Epithelial cell of prostate (primary cell): Measurements from ENCODE around the gene NFYC.
"Not testable (repeated sequence)": the region's sequence is repeated elsewhere in the genome, so short reads cannot be mapped to it uniquely, and the experiment has no call there.

Experiments
- DNase-seq: peaks from one replicate; pipeline ENCODE4 v3.0.0-alpha.2; 2011; ENCODE audit warnings: low read depth, low spot score
- H3K27ac ChIP-seq: fragments of 450-650 bp; 2 replicates; pipeline ENCODE4 v1.5.1; 2017; ENCODE audit warnings: mild to moderate bottlenecking

The NFYC gene

GRCh38 chr1:40664791-40665190, 26.7 kb upstream of the NFYC start:
- H3K27ac ChIP-seq, result no peak overlapping the region
- DNase-seq, result no peak

GRCh38 chr1:40665335-40666171, 26.0 kb upstream of the NFYC start, which contains the start of gene RIMS3:
TSS of gene RIMS3 (minus strand) at chr1:40665682. CDS start at chr1:40641925, 23,757 bp downstream.
- H3K27ac ChIP-seq, result no peak within 1 kb of the TSS
- no peak for DNase-seq

- DNase-seq, result no peak
- H3K27ac ChIP-seq, result no peak overlapping the region
These were observed 22.6 kb upstream of the NFYC start for GRCh38 chr1:40668769-40669525.

- no peak for DNase-seq
- no peak overlapping the region for H3K27ac ChIP-seq
These were observed 18.1 kb upstream of the NFYC start for GRCh38 chr1:40673452-40673851.

GRCh38 chr1:40676501-40676900, 15.0 kb upstream of the NFYC start:
- DNase-seq, result no peak
- H3K27ac ChIP-seq, result no peak overlapping the region

GRCh38 chr1:40679165-40679953, 12.1 kb upstream of the NFYC start:
- no peak for DNase-seq
- no peak overlapping the region for H3K27ac ChIP-seq

- no peak overlapping the region for H3K27ac ChIP-seq
- DNase-seq, result no peak
These were observed 6.8 kb upstream of the NFYC start for GRCh38 chr1:40684669-40685068.

- no peak overlapping the region for H3K27ac ChIP-seq
These were observed 4.4 kb upstream of the NFYC start for GRCh38 chr1:40687059-40687458.

GRCh38 chr1:40687661-40688060, 3.8 kb upstream of the NFYC start:
- DNase-seq, result no peak
- H3K27ac ChIP-seq, result no peak overlapping the region

More at GRCh38 chr1:40687059-40687458, 4.4 kb upstream of the NFYC start:
- no peak for DNase-seq

- DNase-seq, result no peak
- H3K27ac ChIP-seq, result no peak overlapping the region
These were observed 1.8 kb upstream of the NFYC start for GRCh38 chr1:40689737-40690136.

GRCh38 chr1:40690771-40691537, 550 bp upstream of the NFYC start:
- peak overlapping the region; percentile 91 for H3K27ac ChIP-seq
- DNase-seq, result no peak

GRCh38 chr1:40692429-40692895, 958 bp downstream of the NFYC start:
- H3K27ac ChIP-seq, result peak overlapping the region; percentile 91
- DNase-seq, result no peak

GRCh38 chr1:40693425-40693824, 1.9 kb downstream of the NFYC start:
- DNase-seq, result no peak
- H3K27ac ChIP-seq, result no peak overlapping the region

- no peak for DNase-seq
- no peak overlapping the region for H3K27ac ChIP-seq
These were observed 2.9 kb downstream of the NFYC start for GRCh38 chr1:40694353-40694874.

GRCh38 chr1:40696294-40696693, 4.8 kb downstream of the NFYC start:
- DNase-seq, result no peak
- no peak overlapping the region for H3K27ac ChIP-seq

GRCh38 chr1:40697436-40697835, 5.9 kb downstream of the NFYC start:
- H3K27ac ChIP-seq, result no peak overlapping the region
- DNase-seq, result no peak

GRCh38 chr1:40699787-40700186, 8.3 kb downstream of the NFYC start:
- no peak for DNase-seq
- no peak overlapping the region for H3K27ac ChIP-seq

- DNase-seq, result no peak
- no peak overlapping the region for H3K27ac ChIP-seq
These were observed 10.2 kb downstream of the NFYC start for GRCh38 chr1:40701684-40702083.

GRCh38 chr1:40702810-40703209, 11.3 kb downstream of the NFYC start:
- DNase-seq, result not testable (repeated sequence)

More at GRCh38 chr1:40702810-40703209, 11.3 kb downstream of the NFYC start:
- H3K27ac ChIP-seq, result not testable (repeated sequence)
